SU-DHL-6 (cell line): ENCODE data around the gene ATF6.

Experiments used
- H2AFZ ChIP-seq: fragments of 200-600 bp; sonication (generic); 2 replicates; pipeline ENCODE4 v1.6.1; 2014; ENCODE audit warnings: low read depth, mild to moderate bottlenecking, moderate library complexity, mixed read lengths, antibody characterized with exemption, low read length; ENCODE audit not compliant: severe bottlenecking
- H3F3A ChIP-seq: fragments of 200-600 bp; shearing (Covaris generic); 2 replicates; pipeline ENCODE4 v1.6.0; 2016; ENCODE audit warnings: antibody characterized with exemption, mild to moderate bottlenecking; ENCODE audit not compliant: insufficient read depth
- H3K27ac ChIP-seq: fragments of 200-600 bp; sonication (generic); 2 replicates; pipeline ENCODE4 v1.5.1; 2016; ENCODE audit warnings: low read depth, mild to moderate bottlenecking, low read length, moderate library complexity, mixed read lengths
- H3K27me3 ChIP-seq: fragments of 200-600 bp; sonication (generic), shearing (Covaris generic); 2 replicates; pipeline ENCODE4 v1.6.0; 2014; ENCODE audit warnings: mild to moderate bottlenecking, low read length
- H3K36me3 ChIP-seq: fragments of 200-600 bp; sonication (generic); 2 replicates; pipeline ENCODE4 v1.6.1; 2014; ENCODE audit warnings: mild to moderate bottlenecking, low read length, mixed read lengths
- H3K4me2 ChIP-seq: fragments of 300-600, 200-600 bp; shearing (Covaris generic), sonication (generic); 2 replicates; pipeline ENCODE4 v1.6.0; 2014; ENCODE audit warnings: low read length, low read depth, mild to moderate bottlenecking; ENCODE audit not compliant: poor library complexity, severe bottlenecking
- H3K4me3 ChIP-seq: fragments of 200-600 bp; sonication (generic); 2 replicates; pipeline ENCODE4 v1.5.1; 2014; ENCODE audit warnings: antibody characterized with exemption, low read length, mild to moderate bottlenecking, mixed read lengths; ENCODE audit not compliant: insufficient read depth, poor library complexity, severe bottlenecking
- H3K79me2 ChIP-seq: fragments of 200-600 bp; sonication (generic); 2 replicates; pipeline ENCODE4 v1.6.1; 2014; ENCODE audit warnings: mild to moderate bottlenecking, low read length, moderate library complexity; ENCODE audit not compliant: insufficient read depth
- H3K9ac ChIP-seq: fragments of 200-600 bp; sonication (generic); 2 replicates; pipeline ENCODE4 v1.7.0; 2014; ENCODE audit warnings: mild to moderate bottlenecking, low read length
- H3K9me2 ChIP-seq: fragments of 200-600 bp; sonication (generic); replicated peaks from 2 replicates; pipeline ENCODE4 v1.6.1; 2014; ENCODE audit warnings: low read length; ENCODE audit not compliant: insufficient read depth
- H3K9me3 ChIP-seq: fragments of 200-600 bp; sonication (generic); 2 replicates; pipeline ENCODE4 v1.6.1; 2014; ENCODE audit warnings: low read length, mixed read lengths; ENCODE audit not compliant: insufficient read depth
- H4K20me1 ChIP-seq: fragments of 200-600 bp; sonication (generic); 2 replicates; pipeline ENCODE4 v1.6.1; 2014; ENCODE audit warnings: low read depth, mild to moderate bottlenecking, antibody characterized with exemption, low read length, moderate library complexity, mixed read lengths
- EZH2phosphoT487 ChIP-seq: fragments of 200-600 bp; sonication (generic), shearing (Covaris generic); conservative IDR thresholded peaks from 2 replicates; pipeline ENCODE4 v1.6.1; 2018; ENCODE audit warnings: mild to moderate bottlenecking, antibody characterized with exemption, low read length, moderate library complexity, mixed read lengths
- TF ChIP-seq, protein P1 (sequence below): fragments of 200-600 bp; sonication (generic); IDR thresholded peaks from one replicate; pipeline ENCODE4 v1.5.1; 2017; ENCODE audit warnings: antibody characterized with exemption, mild to moderate bottlenecking, low read length, moderate library complexity; ENCODE audit not compliant: insufficient read depth, poor library complexity, severe bottlenecking

Gene ATF6

DNA sequence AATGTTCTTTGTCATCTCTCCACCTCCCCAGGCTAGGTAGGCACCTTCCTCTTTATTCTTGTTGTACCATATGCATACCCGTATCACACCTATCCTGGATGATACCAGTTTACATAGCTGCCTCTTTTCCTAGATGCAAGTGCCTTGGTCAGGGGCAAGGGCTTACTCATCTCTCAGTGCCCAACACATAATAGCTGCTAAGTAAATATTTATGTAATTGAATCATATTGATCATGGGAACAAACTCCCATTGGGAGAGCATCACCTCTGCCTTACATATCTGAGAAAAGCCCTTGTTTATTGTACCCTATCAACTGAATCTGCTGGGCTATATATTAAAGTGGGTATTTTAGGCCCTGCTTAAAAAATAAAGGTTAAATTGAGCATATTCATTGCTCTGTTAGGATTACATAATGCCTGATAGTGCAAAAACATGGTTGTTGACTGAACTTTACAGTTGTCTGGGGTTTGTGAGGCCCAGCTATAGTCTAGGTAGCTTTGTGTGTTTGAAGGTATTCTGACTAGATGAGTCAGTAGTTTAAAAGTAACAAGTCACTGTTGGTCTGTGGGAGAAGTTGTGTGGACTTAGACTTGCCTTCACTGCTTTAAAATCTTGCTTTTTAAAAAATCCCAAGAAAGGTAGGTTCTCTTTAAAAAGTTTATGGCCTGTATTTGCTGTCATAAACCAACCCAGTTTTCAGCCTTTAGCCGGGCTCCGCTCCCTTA, 174.9 kb downstream of the ATF6 start:
- Histone ChIP-seq H3K36me3 (no peaks in the 10 kb centered on the region), H3K9me2 (no peaks in the 10 kb centered on the region), H3K79me2 (no peaks in the 10 kb centered on the region), H4K20me1 (no peaks in the 10 kb centered on the region), H3K27me3 (no peaks in the 10 kb centered on the region), H3K27ac (no peak overlapping the region), H3K9ac (no peak overlapping the region), H3K4me2 (no peak overlapping the region), H3K9me3 (no peaks in the 10 kb centered on the region), H3K4me3 (no peak overlapping the region), H3F3A (no peaks in the 10 kb centered on the region), H2AFZ (no peak overlapping the region)
- TF ChIP-seq, protein P1, sequence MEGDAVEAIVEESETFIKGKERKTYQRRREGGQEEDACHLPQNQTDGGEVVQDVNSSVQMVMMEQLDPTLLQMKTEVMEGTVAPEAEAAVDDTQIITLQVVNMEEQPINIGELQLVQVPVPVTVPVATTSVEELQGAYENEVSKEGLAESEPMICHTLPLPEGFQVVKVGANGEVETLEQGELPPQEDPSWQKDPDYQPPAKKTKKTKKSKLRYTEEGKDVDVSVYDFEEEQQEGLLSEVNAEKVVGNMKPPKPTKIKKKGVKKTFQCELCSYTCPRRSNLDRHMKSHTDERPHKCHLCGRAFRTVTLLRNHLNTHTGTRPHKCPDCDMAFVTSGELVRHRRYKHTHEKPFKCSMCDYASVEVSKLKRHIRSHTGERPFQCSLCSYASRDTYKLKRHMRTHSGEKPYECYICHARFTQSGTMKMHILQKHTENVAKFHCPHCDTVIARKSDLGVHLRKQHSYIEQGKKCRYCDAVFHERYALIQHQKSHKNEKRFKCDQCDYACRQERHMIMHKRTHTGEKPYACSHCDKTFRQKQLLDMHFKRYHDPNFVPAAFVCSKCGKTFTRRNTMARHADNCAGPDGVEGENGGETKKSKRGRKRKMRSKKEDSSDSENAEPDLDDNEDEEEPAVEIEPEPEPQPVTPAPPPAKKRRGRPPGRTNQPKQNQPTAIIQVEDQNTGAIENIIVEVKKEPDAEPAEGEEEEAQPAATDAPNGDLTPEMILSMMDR, result no peak
- TF ChIP-seq EZH2phosphoT487, result no peak

DNA sequence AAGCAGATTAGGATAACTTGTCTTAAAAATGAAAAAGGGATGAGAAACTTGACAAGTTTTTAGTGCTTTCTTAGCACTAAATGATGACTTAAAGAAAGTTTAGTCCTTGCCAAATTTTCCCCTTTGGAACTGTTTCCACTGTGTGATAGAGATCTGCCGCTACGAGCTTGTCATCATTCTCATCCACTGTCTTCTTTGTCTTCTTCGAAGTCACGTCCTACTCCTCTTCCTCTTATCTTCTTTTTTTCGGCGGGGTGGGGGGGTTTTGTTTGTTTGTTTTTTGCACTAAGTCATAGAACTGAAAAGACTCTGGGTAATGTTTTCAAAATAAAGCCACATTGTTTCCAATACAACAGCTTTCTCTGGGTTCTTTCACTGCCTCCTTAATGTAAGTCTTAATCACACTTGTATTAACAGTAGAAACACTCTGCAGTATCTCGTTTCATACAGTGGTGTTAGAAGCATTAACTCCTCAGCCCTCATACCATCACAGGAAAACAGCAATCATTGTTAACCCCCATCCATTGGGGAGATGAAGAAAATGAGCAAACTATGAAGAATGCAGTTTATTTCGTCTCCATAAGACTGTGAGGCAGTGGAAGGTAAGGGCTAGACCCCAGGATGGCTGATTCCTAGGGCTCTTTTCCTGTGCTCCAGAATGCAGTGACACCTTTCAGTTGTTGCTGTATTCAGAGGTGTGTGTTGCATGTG, 175.8 kb downstream of the ATF6 start:
- Histone ChIP-seq H3K27ac (no peak overlapping the region), H3K4me2 (no peak overlapping the region), H3K9me3 (no peaks in the 10 kb centered on the region), H4K20me1 (no peaks in the 10 kb centered on the region), H3K27me3 (no peaks in the 10 kb centered on the region), H3K9ac (no peak overlapping the region), H3F3A (no peaks in the 10 kb centered on the region), H3K36me3 (no peaks in the 10 kb centered on the region), H3K4me3 (no peak overlapping the region), H2AFZ (no peak overlapping the region), H3K9me2 (no peaks in the 10 kb centered on the region), H3K79me2 (no peaks in the 10 kb centered on the region)
- TF ChIP-seq EZH2phosphoT487, result no peak
- TF ChIP-seq, protein P1, result no peak

DNA sequence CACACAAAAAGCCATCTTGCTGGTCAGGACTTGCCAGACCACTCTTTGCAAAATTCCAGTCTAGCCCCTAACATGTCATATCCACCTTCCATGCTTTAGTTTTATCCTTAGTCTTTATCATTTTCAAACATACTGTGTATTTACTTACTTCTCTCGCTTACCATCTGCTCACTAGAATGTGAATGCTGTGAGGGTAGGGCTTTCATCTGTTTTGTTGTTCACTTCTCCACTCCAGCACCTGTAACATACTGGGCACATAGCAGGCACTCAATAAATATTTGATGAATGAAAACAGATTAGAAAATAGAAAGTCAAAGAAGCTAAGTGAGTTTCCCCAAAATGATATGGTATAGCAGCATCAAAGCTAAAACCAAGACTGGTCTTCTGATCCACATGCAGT, 177.6 kb downstream of the ATF6 start:
- Histone ChIP-seq H3K9me3 (no peaks in the 10 kb centered on the region), H2AFZ (no peak overlapping the region), H4K20me1 (no peaks in the 10 kb centered on the region), H3K27me3 (no peaks in the 10 kb centered on the region), H3K79me2 (no peaks in the 10 kb centered on the region), H3K36me3 (no peaks in the 10 kb centered on the region), H3K9ac (no peak overlapping the region), H3K4me2 (no peak overlapping the region), H3K9me2 (no peaks in the 10 kb centered on the region), H3K4me3 (no peak overlapping the region), H3F3A (no peaks in the 10 kb centered on the region), H3K27ac (no peak overlapping the region)
- TF ChIP-seq, protein P1, result no peak
- TF ChIP-seq EZH2phosphoT487, result no peak
